GM12878 (cell line): ENCODE results near the gene CIB4. TPM values are rescaled to one million over a fixed set of nuclear protein-coding genes. Genes with fewer than 3 reads are reported as not detected.

Experiments used
- ATAC-seq: fragments of 200-7000 bp; cut with Tn5 transposase; 3 replicates; pipeline ENCODE4 v1.9.1; 2020; ENCODE audit warnings: mild to moderate bottlenecking, moderate library complexity
- BruUV-seq: library from RNA; stranded (reverse); fragments of 400-500 nt; replicated peaks from 2 replicates; lab custom pipeline; 2021; lab: Mats Ljungman, UMichigan
- CTCF ChIA-PET: fragments of 300-600 bp; sonication (Branson Sonifier 250); formaldehyde crosslinking; extraction: SDS; loops from one replicate; lab custom pipeline; 2021; ENCODE audit warnings: inconsistent platforms; lab: Yijun Ruan, JAX
- POLR2A ChIA-PET: fragments of 350-600 bp; formaldehyde crosslinking; extraction: SDS; loops from one replicate; lab custom pipeline; 2021; ENCODE audit warnings: inconsistent platforms; lab: Charles Lee
- RAD21 ChIA-PET: fragments of 300-600 bp; sonication (Branson Sonifier 250); formaldehyde crosslinking; loops from one replicate; lab custom pipeline; 2023; ENCODE audit warnings: antibody characterized with exemption; ENCODE audit not compliant: unreplicated experiment; lab: Charles Lee
- SMC1A ChIA-PET: fragments of 300-600 bp; sonication (Branson Sonifier 250); formaldehyde crosslinking; loops from one replicate; lab custom pipeline; 2023; ENCODE audit not compliant: unreplicated experiment, uncharacterized antibody; lab: Charles Lee
- DNase-seq: peaks from one replicate; pipeline ENCODE4 v3.0.0-alpha.2; 2011; ENCODE audit warnings: low read depth, low spot score
- FAIRE-seq: peaks from 3 replicates; lab custom pipeline; 2011; peaks lifted over from hg19 to GRCh38; lab: Jason Lieb, UNC
- H2AFZ ChIP-seq: 2 replicates; pipeline ENCODE4 v1.6.0; 2011; ENCODE audit warnings: low read depth, low read length, control low read depth; ENCODE audit not compliant: control insufficient read depth
- H3K27ac ChIP-seq: 2 replicates; pipeline ENCODE4 v1.5.1; 2011; ENCODE audit warnings: control low read depth; ENCODE audit not compliant: control insufficient read depth, insufficient read depth
- H3K27me3 ChIP-seq, 2 experiments: replicated peaks in 1 of 2; 2 replicates each; pipeline versions ENCODE4 v1.6.0 to v1.6.1; 2011; ENCODE audit warnings: low read length in 1 of 2; ENCODE audit not compliant: control insufficient read depth in 2 of 2, insufficient read depth in 2 of 2
- H3K36me3 ChIP-seq, 2 experiments: 2 replicates each; pipeline ENCODE4 v1.5.1; 2011; ENCODE audit warnings: low read length in 1 of 2; ENCODE audit not compliant: control insufficient read depth in 2 of 2, insufficient read depth in 2 of 2
- H3K4me1 ChIP-seq: 2 replicates; pipeline ENCODE4 v1.6.1; 2011; ENCODE audit warnings: mild to moderate bottlenecking, low read length, moderate library complexity, mixed read lengths; ENCODE audit not compliant: control insufficient read depth, insufficient read depth
- H3K4me2 ChIP-seq: 2 replicates; pipeline ENCODE4 v1.6.0; 2011; ENCODE audit warnings: control low read depth; ENCODE audit not compliant: control insufficient read depth, insufficient read depth
- H3K4me3 ChIP-seq: fragments of 200-600 bp; sonication (generic); 2 replicates; pipeline ENCODE4 v1.5.1; 2016
- H3K79me2 ChIP-seq: 2 replicates; pipeline ENCODE4 v1.6.0; 2011; ENCODE audit warnings: low read length; ENCODE audit not compliant: control insufficient read depth, insufficient read depth
- H3K9ac ChIP-seq: 2 replicates; pipeline ENCODE4 v1.8.0; 2011; ENCODE audit warnings: low read length, control low read depth, mixed read lengths; ENCODE audit not compliant: control insufficient read depth, insufficient read depth
- H3K9me3 ChIP-seq: replicated peaks from 3 replicates; pipeline ENCODE4 v1.5.1; 2011; ENCODE audit warnings: mild to moderate bottlenecking, low read length; ENCODE audit not compliant: control insufficient read depth, insufficient read depth
- H4K20me1 ChIP-seq: 2 replicates; pipeline ENCODE4 v1.6.0; 2011; ENCODE audit not compliant: control insufficient read depth, insufficient read depth
- BHLHE40 ChIP-seq, 2 experiments: fragments of 450-650 bp in 1 of 2; IDR thresholded peaks; 2 replicates each; pipeline ENCODE4 v1.6.1; 2011 to 2017; ENCODE audit warnings: low read depth in 2 of 2, borderline replicate concordance in 1 of 2, improper control_type of control experiment in 1 of 2, low read length in 1 of 2, mild to moderate bottlenecking in 1 of 2
- EED ChIP-seq: sonication (generic); IDR thresholded peaks from 2 replicates; pipeline ENCODE4 v1.6.1; 2016; ENCODE audit warnings: antibody characterized with exemption, low read depth
- FOS ChIP-seq: IDR thresholded peaks from 3 replicates; pipeline ENCODE4 v1.6.1; 2011; ENCODE audit warnings: borderline replicate concordance; ENCODE audit not compliant: insufficient read length; ENCODE audit errors: extremely low read depth
- MEF2A ChIP-seq: IDR thresholded peaks from 2 replicates; pipeline ENCODE4 v1.6.1; 2011; ENCODE audit warnings: low read depth, mild to moderate bottlenecking, low read length, moderate library complexity; ENCODE audit not compliant: insufficient read depth
- MXI1 ChIP-seq: fragments of 150-350 bp; IDR thresholded peaks from 2 replicates; pipeline ENCODE4 v1.6.1; 2011; ENCODE audit warnings: low read depth, mild to moderate bottlenecking, inconsistent platforms, low read length, improper control_type of control experiment
- POLR2A ChIP-seq: IDR thresholded peaks from 2 replicates; pipeline ENCODE4 v1.6.1; 2011; ENCODE audit warnings: low read depth, mild to moderate bottlenecking, low read length
- POLR2AphosphoS2 ChIP-seq: IDR thresholded peaks from 2 replicates; pipeline ENCODE4 v1.6.1; 2011; ENCODE audit warnings: low read depth, mild to moderate bottlenecking, low read length, improper control_type of control experiment, moderate library complexity
- SREBF1 ChIP-seq: IDR thresholded peaks from 2 replicates; pipeline ENCODE4 v1.6.1; 2012; ENCODE audit warnings: mild to moderate bottlenecking, low read length
- SREBF2 ChIP-seq: IDR thresholded peaks from 2 replicates; pipeline ENCODE4 v1.6.1; 2012; ENCODE audit warnings: mild to moderate bottlenecking, low read length
- YY1 ChIP-seq: IDR thresholded peaks from 2 replicates; pipeline ENCODE4 v1.6.1; 2011; ENCODE audit warnings: low read depth, mild to moderate bottlenecking, low read length
- ZNF217 ChIP-seq: fragments of 450-650 bp; IDR thresholded peaks from 2 replicates; pipeline ENCODE4 v1.6.1; 2017; ENCODE audit warnings: antibody characterized with exemption, mild to moderate bottlenecking
- WGBS: methylation state at CpG from one replicate; pipeline ENCODE4 v1.1.6; 2016; ENCODE audit warnings: low lambda C conversion rate; ENCODE audit not compliant: insufficient replicate concordance, insufficient coverage; ENCODE audit errors: missing lambda C conversion rate; 5-methylcytosine and 5-hydroxymethylcytosine counted together
- in situ Hi-C: fragments of 300-500 bp; cut with MboI; formaldehyde crosslinking; loops from 9 replicates; pipeline ENCODE4 v1.14.3; 2018; ENCODE audit warnings: mixed read lengths
- intact Hi-C: fragments of 100-400 bp; cut with micrococcal nuclease; formaldehyde crosslinking; loops from one replicate; pipeline ENCODE4 v1.14.2; 2022; ENCODE audit not compliant: unreplicated experiment
- polyA plus RNA-seq, 11 experiments: library from polyadenylated mRNA; depleted of rRNA in 4 of 11; unstranded in 6 of 11; stranded (reverse) in 5 of 11; fragments of >200 nt; fragmentation: Nextera tagmentation in 4 of 11; fragmentation: Illumina TruSeq in 1 of 11; extraction: Ambion mirVana in 4 of 11; extraction: Trizol in 1 of 11; gene quantifications; 1 replicate in 1 of 11; 2 replicates in 10 of 11; pipeline versions ENCODE4 v1.2.1 to v1.2.3, GENCODE V29; 2011 to 2016; ENCODE audit warnings: inconsistent platforms in 2 of 11, missing spikeins in 2 of 11, low read depth in 1 of 11
- total RNA-seq, 4 experiments: library from RNA; depleted of rRNA in 3 of 4; stranded (reverse); fragments of >200 nt in 3 of 4; fragmentation: Illumina TruSeq in 1 of 4; extraction: Trizol in 1 of 4; gene quantifications; 2 replicates each; pipeline versions ENCODE4 v1.2.1 to v1.2.3, GENCODE V29; 2013 to 2021
- TF ChIP-seq, protein P1 (sequence below): fragments of 450-650 bp; formaldehyde crosslinking; IDR thresholded peaks from 2 replicates; pipeline ENCODE4 v1.4.0; 2020; ENCODE audit warnings: mild to moderate bottlenecking, moderate library complexity
- TF ChIP-seq, protein P2 (sequence below): fragments of 450-650 bp; IDR thresholded peaks from 2 replicates; pipeline ENCODE4 v1.6.1; 2017; ENCODE audit warnings: mild to moderate bottlenecking, moderate library complexity
- TF ChIP-seq, protein P3 (sequence below): fragments of 450-650 bp; conservative IDR thresholded peaks from 2 replicates; pipeline ENCODE4 v1.6.1; 2017; ENCODE audit warnings: mild to moderate bottlenecking, moderate library complexity

The CIB4 gene
- total and polyA plus RNA-seq, 10 of the 15 experiments (the other 5 are each of a cell fraction or from before 2014, with no cell fraction given) = not detected

DNA sequence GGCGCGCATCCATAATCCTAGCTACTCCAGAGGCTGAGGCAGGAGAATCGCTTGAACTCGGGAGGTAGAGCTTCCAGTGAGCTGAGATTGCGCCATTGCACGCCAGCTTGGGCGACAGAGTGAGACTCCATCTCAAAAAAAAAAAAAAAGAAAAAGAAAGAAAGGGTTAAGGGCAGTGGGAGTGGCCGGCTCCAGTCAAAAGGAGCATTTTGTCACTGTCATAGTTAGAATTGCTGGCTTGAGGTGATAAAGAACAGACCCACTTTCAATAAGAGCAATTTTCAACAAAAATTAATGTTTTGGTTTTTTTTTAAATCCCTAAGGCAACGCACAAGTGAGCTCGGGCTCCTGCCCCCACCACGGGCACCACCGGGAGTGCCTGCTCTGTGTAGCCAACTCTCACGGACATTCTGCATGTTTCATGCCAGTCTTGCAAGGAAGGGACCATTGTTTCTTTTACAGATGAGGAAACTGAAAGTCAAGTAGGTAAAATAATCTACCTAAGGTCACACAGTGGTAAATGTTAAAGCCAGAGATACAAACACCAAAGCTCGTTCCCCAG lies 8.5 kb downstream of the CIB4 start:
- Histone ChIP-seq H3K27ac (no peak overlapping the region), H4K20me1 (no peaks in the 10 kb centered on the region), H3K9ac (no peak overlapping the region), H3K4me3 (no peak overlapping the region), H3K36me3 (no peaks in the 10 kb centered on the region), H3K27me3 (peaks cover 5% of the 10 kb centered on the region in 2 experiments; a peak in 2 of 4 replicates), H3K9me3 (no peaks in the 10 kb centered on the region), H3K4me1 (no peaks in the 10 kb centered on the region), H3K79me2 (no peaks in the 10 kb centered on the region), H2AFZ (no peak overlapping the region), H3K4me2 (no peak overlapping the region)
- ChIA-PET CTCF (no interaction called here), RAD21 (no interaction called here), SMC1A (no interaction called here), POLR2A (no interaction called here)
- WGBS = 42% methylated on average over 13 of the region's 14 CpGs
- FAIRE-seq = no peak
- DNase-seq = no peak
- intact Hi-C loops = no loop called here
- no peak for ATAC-seq
- no peak for TF ChIP-seq BHLHE40 (IDR thresholded peaks at IDR 0.05; ENCODE audit: borderline replicate concordance in 1 of 2, low read depth in 2 of 2, low read length in 1 of 2)
- TF ChIP-seq FOS = no peak
- no peak for TF ChIP-seq SREBF1
- TF ChIP-seq, protein P1, sequence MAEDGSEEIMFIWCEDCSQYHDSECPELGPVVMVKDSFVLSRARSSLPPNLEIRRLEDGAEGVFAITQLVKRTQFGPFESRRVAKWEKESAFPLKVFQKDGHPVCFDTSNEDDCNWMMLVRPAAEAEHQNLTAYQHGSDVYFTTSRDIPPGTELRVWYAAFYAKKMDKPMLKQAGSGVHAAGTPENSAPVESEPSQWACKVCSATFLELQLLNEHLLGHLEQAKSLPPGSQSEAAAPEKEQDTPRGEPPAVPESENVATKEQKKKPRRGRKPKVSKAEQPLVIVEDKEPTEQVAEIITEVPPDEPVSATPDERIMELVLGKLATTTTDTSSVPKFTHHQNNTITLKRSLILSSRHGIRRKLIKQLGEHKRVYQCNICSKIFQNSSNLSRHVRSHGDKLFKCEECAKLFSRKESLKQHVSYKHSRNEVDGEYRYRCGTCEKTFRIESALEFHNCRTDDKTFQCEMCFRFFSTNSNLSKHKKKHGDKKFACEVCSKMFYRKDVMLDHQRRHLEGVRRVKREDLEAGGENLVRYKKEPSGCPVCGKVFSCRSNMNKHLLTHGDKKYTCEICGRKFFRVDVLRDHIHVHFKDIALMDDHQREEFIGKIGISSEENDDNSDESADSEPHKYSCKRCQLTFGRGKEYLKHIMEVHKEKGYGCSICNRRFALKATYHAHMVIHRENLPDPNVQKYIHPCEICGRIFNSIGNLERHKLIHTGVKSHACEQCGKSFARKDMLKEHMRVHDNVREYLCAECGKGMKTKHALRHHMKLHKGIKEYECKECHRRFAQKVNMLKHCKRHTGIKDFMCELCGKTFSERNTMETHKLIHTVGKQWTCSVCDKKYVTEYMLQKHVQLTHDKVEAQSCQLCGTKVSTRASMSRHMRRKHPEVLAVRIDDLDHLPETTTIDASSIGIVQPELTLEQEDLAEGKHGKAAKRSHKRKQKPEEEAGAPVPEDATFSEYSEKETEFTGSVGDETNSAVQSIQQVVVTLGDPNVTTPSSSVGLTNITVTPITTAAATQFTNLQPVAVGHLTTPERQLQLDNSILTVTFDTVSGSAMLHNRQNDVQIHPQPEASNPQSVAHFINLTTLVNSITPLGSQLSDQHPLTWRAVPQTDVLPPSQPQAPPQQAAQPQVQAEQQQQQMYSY = no peak
- TF ChIP-seq EED = no peak
- no peak for TF ChIP-seq YY1
- no peak for TF ChIP-seq POLR2A
- TF ChIP-seq SREBF2 = no peak
- no peak for TF ChIP-seq ZNF217
- TF ChIP-seq MEF2A = no peak
- TF ChIP-seq, protein P2, sequence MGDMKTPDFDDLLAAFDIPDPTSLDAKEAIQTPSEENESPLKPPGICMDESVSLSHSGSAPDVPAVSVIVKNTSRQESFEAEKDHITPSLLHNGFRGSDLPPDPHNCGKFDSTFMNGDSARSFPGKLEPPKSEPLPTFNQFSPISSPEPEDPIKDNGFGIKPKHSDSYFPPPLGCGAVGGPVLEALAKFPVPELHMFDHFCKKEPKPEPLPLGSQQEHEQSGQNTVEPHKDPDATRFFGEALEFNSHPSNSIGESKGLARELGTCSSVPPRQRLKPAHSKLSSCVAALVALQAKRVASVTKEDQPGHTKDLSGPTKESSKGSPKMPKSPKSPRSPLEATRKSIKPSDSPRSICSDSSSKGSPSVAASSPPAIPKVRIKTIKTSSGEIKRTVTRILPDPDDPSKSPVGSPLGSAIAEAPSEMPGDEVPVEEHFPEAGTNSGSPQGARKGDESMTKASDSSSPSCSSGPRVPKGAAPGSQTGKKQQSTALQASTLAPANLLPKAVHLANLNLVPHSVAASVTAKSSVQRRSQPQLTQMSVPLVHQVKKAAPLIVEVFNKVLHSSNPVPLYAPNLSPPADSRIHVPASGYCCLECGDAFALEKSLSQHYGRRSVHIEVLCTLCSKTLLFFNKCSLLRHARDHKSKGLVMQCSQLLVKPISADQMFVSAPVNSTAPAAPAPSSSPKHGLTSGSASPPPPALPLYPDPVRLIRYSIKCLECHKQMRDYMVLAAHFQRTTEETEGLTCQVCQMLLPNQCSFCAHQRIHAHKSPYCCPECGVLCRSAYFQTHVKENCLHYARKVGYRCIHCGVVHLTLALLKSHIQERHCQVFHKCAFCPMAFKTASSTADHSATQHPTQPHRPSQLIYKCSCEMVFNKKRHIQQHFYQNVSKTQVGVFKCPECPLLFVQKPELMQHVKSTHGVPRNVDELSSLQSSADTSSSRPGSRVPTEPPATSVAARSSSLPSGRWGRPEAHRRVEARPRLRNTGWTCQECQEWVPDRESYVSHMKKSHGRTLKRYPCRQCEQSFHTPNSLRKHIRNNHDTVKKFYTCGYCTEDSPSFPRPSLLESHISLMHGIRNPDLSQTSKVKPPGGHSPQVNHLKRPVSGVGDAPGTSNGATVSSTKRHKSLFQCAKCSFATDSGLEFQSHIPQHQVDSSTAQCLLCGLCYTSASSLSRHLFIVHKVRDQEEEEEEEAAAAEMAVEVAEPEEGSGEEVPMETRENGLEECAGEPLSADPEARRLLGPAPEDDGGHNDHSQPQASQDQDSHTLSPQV = no peak
- TF ChIP-seq, protein P3, sequence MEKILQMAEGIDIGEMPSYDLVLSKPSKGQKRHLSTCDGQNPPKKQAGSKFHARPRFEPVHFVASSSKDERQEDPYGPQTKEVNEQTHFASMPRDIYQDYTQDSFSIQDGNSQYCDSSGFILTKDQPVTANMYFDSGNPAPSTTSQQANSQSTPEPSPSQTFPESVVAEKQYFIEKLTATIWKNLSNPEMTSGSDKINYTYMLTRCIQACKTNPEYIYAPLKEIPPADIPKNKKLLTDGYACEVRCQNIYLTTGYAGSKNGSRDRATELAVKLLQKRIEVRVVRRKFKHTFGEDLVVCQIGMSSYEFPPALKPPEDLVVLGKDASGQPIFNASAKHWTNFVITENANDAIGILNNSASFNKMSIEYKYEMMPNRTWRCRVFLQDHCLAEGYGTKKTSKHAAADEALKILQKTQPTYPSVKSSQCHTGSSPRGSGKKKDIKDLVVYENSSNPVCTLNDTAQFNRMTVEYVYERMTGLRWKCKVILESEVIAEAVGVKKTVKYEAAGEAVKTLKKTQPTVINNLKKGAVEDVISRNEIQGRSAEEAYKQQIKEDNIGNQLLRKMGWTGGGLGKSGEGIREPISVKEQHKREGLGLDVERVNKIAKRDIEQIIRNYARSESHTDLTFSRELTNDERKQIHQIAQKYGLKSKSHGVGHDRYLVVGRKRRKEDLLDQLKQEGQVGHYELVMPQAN = no peak
- TF ChIP-seq POLR2AphosphoS2 = no peak
- no peak for TF ChIP-seq MXI1
- in situ Hi-C loops = no loop called here
- no TSS peak for BruUV-seq
